Activated naive CD8-positive, alpha-beta T cell treated with anti-CD3 and anti-CD28 coated beads, Interleukin-2, amount 50 U/mL, for 24 hours (primary cell): ENCODE data around the gene GRHL3.

Source experiments
- ATAC-seq: fragments of 150-1000 bp; cut with Tn5 transposase; one replicate; pipeline ENCODE4 v1.10.0; 2021
- DNase-seq: peaks from one replicate; pipeline ENCODE4 v3.0.0; 2021
- H3K27ac Mint-ChIP-seq: one replicate; pipeline ENCODE4 v1.8.0; 2021; ENCODE audit warnings: mild to moderate bottlenecking, mixed read lengths
- H3K27me3 Mint-ChIP-seq: one replicate; pipeline ENCODE4 v1.8.0; 2021; ENCODE audit warnings: mixed read lengths
- H3K36me3 Mint-ChIP-seq: one replicate; pipeline ENCODE4 v1.8.0; 2021; ENCODE audit warnings: low read depth, mixed read lengths
- H3K4me1 Mint-ChIP-seq: one replicate; pipeline ENCODE4 v1.8.0; 2021; ENCODE audit warnings: mixed read lengths
- H3K4me3 Mint-ChIP-seq: one replicate; pipeline ENCODE4 v1.8.0; 2021; ENCODE audit warnings: mild to moderate bottlenecking, moderate library complexity, mixed read lengths
- H3K9me3 Mint-ChIP-seq: one replicate; pipeline ENCODE4 v1.8.0; 2021; ENCODE audit warnings: mixed read lengths

The GRHL3 gene

DNA sequence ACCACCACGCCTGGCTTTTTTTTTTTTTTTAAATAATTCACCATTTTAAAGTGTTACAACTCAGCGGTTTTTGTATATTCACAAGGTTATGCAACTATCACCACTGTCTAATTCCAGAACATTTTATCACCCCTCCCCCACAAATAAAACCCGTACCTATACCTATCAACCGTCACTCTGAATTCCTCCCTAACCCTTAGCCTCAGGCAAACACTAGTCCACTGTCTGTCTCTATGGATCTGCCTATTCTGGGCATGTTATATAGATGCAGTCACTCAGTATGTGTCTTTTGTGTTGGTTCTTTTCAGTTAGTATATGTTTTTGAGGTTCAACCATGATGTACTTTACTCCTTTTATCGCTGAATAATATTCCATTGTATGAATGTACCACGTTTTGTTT lies 19.3 kb upstream of the GRHL3 start:
- H3K27me3 Mint-ChIP-seq: peaks cover 42% of the 10 kb centered on the region
- no peak overlapping the region for H3K27ac Mint-ChIP-seq
- no peaks in the 10 kb centered on the region for H3K36me3 Mint-ChIP-seq
- DNase-seq: no peak
- H3K4me1 Mint-ChIP-seq: no peaks in the 10 kb centered on the region
- no peaks in the 10 kb centered on the region for H3K9me3 Mint-ChIP-seq
- no peak for ATAC-seq
- H3K4me3 Mint-ChIP-seq: no peak overlapping the region

DNA sequence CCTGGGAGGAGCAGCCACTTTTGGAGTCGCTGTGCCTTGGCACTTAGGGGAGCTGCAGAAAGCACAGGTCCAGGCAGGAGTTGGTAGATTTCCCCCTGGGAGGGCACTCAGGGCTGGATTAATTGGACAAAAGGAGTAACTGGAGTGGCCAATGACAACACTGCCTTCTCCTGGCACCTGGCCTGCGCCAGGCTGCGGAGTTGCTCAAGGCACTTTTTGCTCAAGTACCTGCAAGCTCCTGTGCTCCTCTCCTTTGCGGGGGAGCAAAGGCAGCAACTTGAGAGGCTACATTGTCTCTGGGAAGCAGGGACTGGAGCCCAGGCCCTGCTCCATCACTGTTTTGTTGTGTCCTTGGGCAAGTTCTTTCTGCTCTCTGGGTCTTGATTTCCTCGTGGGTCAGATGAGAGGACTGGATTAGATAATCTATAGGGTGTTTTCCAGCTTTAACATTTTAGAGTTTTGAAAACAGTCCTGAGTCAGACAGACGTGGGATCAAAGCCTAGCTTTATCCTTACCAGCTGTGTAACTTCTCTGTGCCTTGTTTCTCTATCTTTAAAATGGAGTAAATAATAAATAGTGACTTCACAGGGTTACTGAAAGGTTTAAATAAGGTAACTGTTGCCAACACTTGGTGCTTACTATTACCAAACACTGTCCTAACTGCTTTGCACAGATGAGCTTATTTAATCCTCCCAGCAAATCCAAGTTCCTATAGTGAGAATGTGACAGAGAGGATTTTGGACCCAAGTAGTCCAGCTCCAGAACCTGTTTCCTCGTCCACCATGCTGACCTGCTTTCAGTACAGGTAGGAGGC lies 18.0 kb upstream of the GRHL3 start:
- no peaks in the 10 kb centered on the region for H3K4me1 Mint-ChIP-seq
- H3K36me3 Mint-ChIP-seq: no peaks in the 10 kb centered on the region
- no peak for DNase-seq
- no peaks in the 10 kb centered on the region for H3K9me3 Mint-ChIP-seq
- no peak overlapping the region for H3K4me3 Mint-ChIP-seq
- H3K27me3 Mint-ChIP-seq: peaks cover 40% of the 10 kb centered on the region
- H3K27ac Mint-ChIP-seq: no peak overlapping the region
- ATAC-seq: no peak

- H3K4me3 Mint-ChIP-seq: no peak overlapping the region
- no peaks in the 10 kb centered on the region for H3K36me3 Mint-ChIP-seq
- H3K9me3 Mint-ChIP-seq: no peaks in the 10 kb centered on the region
- H3K27me3 Mint-ChIP-seq: peaks cover 43% of the 10 kb centered on the region
- ATAC-seq (no peak), DNase-seq (no peak)
- no peak overlapping the region for H3K27ac Mint-ChIP-seq
- no peaks in the 10 kb centered on the region for H3K4me1 Mint-ChIP-seq
Measured at GRCh38 chr1:24301785-24302175, 17.4 kb upstream of the GRHL3 start.

GRCh38 chr1:24302209-24302611 lies 16.9 kb upstream of the GRHL3 start:
- H3K36me3 Mint-ChIP-seq: no peaks in the 10 kb centered on the region
- no peak overlapping the region for H3K4me3 Mint-ChIP-seq
- no peaks in the 10 kb centered on the region for H3K4me1 Mint-ChIP-seq
- no peak for ATAC-seq
- DNase-seq: no peak
- H3K27me3 Mint-ChIP-seq: peaks cover 47% of the 10 kb centered on the region
- no peaks in the 10 kb centered on the region for H3K9me3 Mint-ChIP-seq
- no peak overlapping the region for H3K27ac Mint-ChIP-seq

DNA sequence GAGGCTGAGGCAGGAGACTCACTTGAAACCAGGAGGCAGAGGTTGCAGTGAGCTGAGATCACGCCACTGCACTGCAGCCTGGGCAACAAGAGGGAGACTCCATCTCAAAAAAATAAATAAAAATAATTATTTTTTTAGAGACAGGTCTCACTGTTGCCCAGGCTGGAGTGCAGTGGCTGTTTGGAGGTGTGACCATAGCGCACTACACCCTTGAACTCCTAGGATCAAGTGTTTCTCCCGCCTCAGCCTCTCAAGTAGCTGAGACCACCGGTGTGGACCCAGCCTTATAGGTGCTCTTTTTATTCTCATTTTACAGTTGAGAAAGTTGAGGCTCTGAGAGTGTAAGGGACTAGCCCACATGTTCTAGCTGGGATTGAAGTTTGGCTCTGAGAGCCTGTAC lies 15.6 kb upstream of the GRHL3 start:
- Mint-ChIP-seq H3K4me3 (no peak overlapping the region), H3K27ac (no peak overlapping the region), H3K36me3 (no peaks in the 10 kb centered on the region), H3K4me1 (no peaks in the 10 kb centered on the region), H3K9me3 (no peaks in the 10 kb centered on the region), H3K27me3 (peaks cover 52% of the 10 kb centered on the region)
- no peak for ATAC-seq
- DNase-seq: no peak

DNA sequence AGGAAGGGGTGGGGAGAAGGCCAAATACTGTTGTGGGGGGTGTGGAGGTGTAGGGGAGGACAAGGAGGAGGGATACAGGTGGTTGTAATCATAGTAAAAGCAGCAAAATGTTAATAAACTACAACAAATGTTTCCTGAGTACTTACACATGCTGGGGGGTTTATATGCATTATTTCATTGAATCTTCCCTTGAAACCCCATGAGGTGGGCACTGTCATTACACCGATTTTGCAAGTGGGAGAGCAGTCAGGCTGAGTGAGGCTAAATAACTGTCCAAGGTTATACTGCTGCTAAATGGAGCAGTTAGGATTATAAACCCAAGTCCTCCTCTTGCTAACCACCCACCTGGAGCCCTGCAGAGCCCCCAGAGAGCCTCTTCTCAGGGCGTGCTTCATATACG lies 14.4 kb upstream of the GRHL3 start:
- DNase-seq (no peak), ATAC-seq (no peak)
- Mint-ChIP-seq H3K27ac (no peak overlapping the region), H3K27me3 (peaks cover 47% of the 10 kb centered on the region), H3K36me3 (no peaks in the 10 kb centered on the region), H3K9me3 (no peaks in the 10 kb centered on the region), H3K4me1 (no peaks in the 10 kb centered on the region), H3K4me3 (no peak overlapping the region)

GRCh38 chr1:24308365-24309015 lies 10.7 kb upstream of the GRHL3 start:
- Mint-ChIP-seq H3K9me3 (no peaks in the 10 kb centered on the region), H3K4me3 (no peak overlapping the region), H3K27ac (no peak overlapping the region), H3K27me3 (peaks cover 32% of the 10 kb centered on the region), H3K36me3 (no peaks in the 10 kb centered on the region), H3K4me1 (no peaks in the 10 kb centered on the region)
- no peak for ATAC-seq
- DNase-seq: no peak

DNA sequence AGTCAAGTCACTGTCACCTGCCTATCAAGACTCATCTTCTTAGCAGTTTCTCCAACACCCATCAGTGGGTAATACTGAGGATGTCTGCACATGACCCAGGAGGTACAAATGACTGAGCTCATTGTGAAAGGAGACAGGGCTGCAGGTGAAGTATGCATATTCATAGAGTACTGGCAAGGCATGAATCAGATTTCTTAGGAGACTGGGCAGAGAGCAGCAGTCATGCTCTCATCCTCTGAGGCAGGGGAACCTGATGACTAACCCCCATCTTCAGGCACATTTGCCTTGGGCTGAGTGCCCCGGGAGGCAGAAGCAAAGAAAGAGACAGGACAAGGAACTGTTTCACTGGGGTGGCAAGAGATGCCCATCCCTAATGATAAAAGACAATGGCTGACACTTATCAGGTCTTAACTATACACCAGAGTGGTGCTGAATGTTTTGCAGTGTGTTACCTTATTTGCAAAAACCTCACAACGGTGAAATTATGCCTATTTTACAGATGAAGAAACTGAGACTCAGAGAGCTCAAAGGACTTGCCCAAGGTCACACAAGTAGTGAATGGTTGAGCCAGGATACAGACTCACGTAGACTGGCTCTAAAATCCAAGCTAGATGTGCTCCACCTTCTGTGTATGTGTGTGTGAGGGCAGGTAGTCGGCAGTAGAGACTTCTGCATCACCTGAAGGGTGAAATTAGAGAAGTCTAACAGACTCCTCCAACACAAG lies 9.2 kb upstream of the GRHL3 start:
- H3K9me3 Mint-ChIP-seq: no peaks in the 10 kb centered on the region
- H3K27ac Mint-ChIP-seq: no peak overlapping the region
- peak; percentile 84 for ATAC-seq
- H3K4me1 Mint-ChIP-seq: no peaks in the 10 kb centered on the region
- H3K36me3 Mint-ChIP-seq: no peaks in the 10 kb centered on the region
- peaks cover 25% of the 10 kb centered on the region for H3K27me3 Mint-ChIP-seq
- H3K4me3 Mint-ChIP-seq: no peak overlapping the region
- no peak for DNase-seq

- Mint-ChIP-seq H3K9me3 (no peaks in the 10 kb centered on the region), H3K27ac (no peak overlapping the region), H3K36me3 (no peaks in the 10 kb centered on the region), H3K27me3 (peaks cover 34% of the 10 kb centered on the region), H3K4me1 (no peaks in the 10 kb centered on the region), H3K4me3 (no peak overlapping the region)
- DNase-seq: no peak
- no peak for ATAC-seq
Measured at GRCh38 chr1:24311234-24311633, 7.9 kb upstream of the GRHL3 start.

- no peaks in the 10 kb centered on the region for H3K4me1 Mint-ChIP-seq
- H3K27me3 Mint-ChIP-seq: peaks cover 36% of the 10 kb centered on the region
- DNase-seq: no peak
- H3K9me3 Mint-ChIP-seq: no peaks in the 10 kb centered on the region
- H3K27ac Mint-ChIP-seq: no peak overlapping the region
- H3K4me3 Mint-ChIP-seq: no peak overlapping the region
- H3K36me3 Mint-ChIP-seq: no peaks in the 10 kb centered on the region
- ATAC-seq: no peak
Measured at GRCh38 chr1:24311741-24312140, 7.4 kb upstream of the GRHL3 start.

- Mint-ChIP-seq H3K4me3 (no peak overlapping the region), H3K4me1 (peaks cover 18% of the 10 kb centered on the region), H3K9me3 (no peaks in the 10 kb centered on the region), H3K27me3 (peaks cover 54% of the 10 kb centered on the region), H3K27ac (no peak overlapping the region), H3K36me3 (no peaks in the 10 kb centered on the region)
- DNase-seq (no peak), ATAC-seq (no peak)
Measured at GRCh38 chr1:24315391-24315790, 3.8 kb upstream of the GRHL3 start.

DNA sequence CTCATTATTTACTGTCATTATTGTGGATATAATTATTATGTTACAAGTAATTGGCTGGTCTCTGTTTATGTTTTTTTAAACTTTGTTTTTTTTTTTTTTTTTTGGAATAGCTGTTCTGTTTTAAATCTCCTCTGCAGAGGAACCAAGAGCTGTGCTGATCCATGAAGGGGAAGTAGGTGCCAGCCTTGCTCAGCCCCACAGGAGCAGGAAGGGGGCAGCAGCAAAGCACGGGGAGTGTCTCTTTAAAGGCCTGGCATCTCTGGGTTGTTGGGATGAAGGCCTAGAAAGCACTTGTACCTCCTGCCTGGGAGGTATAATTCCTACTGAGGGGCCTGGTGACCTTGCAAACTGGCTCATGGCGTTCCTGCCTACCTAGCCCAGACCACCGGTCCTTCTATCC lies 2.5 kb upstream of the GRHL3 start:
- Mint-ChIP-seq H3K4me1 (peaks cover 30% of the 10 kb centered on the region), H3K27ac (no peak overlapping the region), H3K27me3 (peaks cover 66% of the 10 kb centered on the region), H3K9me3 (no peaks in the 10 kb centered on the region), H3K4me3 (no peak overlapping the region), H3K36me3 (no peaks in the 10 kb centered on the region)
- DNase-seq (no peak), ATAC-seq (no peak)

DNA sequence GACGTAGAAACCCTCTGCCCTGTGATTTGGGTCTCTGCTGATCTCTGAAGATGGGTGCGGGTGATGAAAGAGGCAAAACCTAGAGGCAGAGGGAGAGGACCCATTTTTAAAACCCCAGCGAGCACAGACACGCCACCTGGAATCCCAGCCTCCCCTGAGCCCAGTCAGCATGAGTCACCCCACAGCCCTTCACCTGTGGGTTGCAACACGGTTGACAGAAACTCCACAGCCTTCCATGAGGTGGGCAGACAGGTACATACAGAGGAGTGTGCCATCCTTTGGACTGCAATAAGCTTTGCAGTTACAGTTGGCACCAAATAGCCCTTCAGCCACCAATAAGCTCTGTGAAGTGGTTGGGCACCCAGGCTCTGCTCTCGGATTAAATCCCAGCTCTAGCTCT lies 2.1 kb upstream of the GRHL3 start:
- H3K27me3 Mint-ChIP-seq: peaks cover 66% of the 10 kb centered on the region
- ATAC-seq (no peak), DNase-seq (no peak)
- no peak overlapping the region for H3K27ac Mint-ChIP-seq
- no peaks in the 10 kb centered on the region for H3K9me3 Mint-ChIP-seq
- no peak overlapping the region for H3K4me3 Mint-ChIP-seq
- peaks cover 30% of the 10 kb centered on the region for H3K4me1 Mint-ChIP-seq
- H3K36me3 Mint-ChIP-seq: no peaks in the 10 kb centered on the region

DNA sequence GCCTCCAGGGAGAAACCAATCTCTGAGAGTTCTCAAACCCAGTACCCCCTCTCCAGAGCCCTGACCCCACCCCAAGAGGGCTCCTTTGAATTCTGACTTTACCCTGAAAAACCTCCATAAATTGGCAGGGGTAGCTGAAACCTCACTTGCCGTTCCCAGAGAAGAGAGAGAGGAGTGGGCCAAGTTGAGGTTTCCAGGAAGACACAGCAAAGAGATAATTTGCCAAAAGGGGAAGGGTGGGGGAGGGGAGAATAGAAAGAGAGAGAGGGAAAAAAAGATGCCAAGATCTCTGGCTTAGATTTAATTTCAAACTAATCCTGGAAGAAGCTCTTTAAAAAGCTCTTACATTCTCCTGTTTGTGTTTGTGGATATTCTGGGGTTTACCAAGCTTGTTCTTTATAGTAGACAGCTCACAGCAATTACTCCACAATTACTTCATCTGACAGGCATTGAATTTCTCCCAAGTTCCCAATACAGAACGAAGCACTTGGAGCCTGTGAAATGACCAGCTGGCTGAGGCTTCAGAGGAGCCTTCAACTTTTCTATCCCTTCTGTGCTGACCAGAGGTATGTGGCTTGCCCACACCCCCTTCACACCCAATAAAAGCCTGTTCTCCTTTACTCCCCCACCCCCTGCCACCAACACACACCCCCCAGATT lies 1.1 kb upstream of the GRHL3 start:
- no peaks in the 10 kb centered on the region for H3K9me3 Mint-ChIP-seq
- H3K27ac Mint-ChIP-seq: no peak overlapping the region
- no peaks in the 10 kb centered on the region for H3K36me3 Mint-ChIP-seq
- H3K27me3 Mint-ChIP-seq: peaks cover 74% of the 10 kb centered on the region
- H3K4me1 Mint-ChIP-seq: peaks cover 39% of the 10 kb centered on the region
- ATAC-seq (no peak), DNase-seq (no peak)
- H3K4me3 Mint-ChIP-seq: no peak overlapping the region
